SK-N-SH (cell line): ENCODE results near the gene TFCP2. TPM values are rescaled to one million over a fixed set of nuclear protein-coding genes. Genes with fewer than 3 reads are reported as not detected.

ENCODE experiments used
- CTCF ChIA-PET: fragments of 300-600, 350-600 bp; formaldehyde crosslinking; extraction: SDS; loops from one replicate; lab custom pipeline; 2021; lab: Yijun Ruan, JAX
- POLR2A ChIA-PET: fragments of 350-600 bp; sonication (Branson Sonifier 250); formaldehyde crosslinking; extraction: SDS; loops from one replicate; lab custom pipeline; 2020; ENCODE audit warnings: antibody characterized with exemption, inconsistent platforms; lab: Yijun Ruan, JAX
- DNase-seq: peaks from one replicate; pipeline ENCODE4 v3.0.0; 2012
- H2AFZ ChIP-seq: fragments of 200-600 bp; sonication (generic); 2 replicates; pipeline ENCODE4 v1.8.1; 2016; ENCODE audit warnings: antibody characterized with exemption, mild to moderate bottlenecking, low read depth
- H3F3A ChIP-seq: fragments of 200-600 bp; sonication (generic); replicated peaks from 2 replicates; pipeline ENCODE3; 2016; ENCODE audit warnings: antibody characterized with exemption, mild to moderate bottlenecking; ENCODE audit not compliant: insufficient read depth
- H3K27ac ChIP-seq, 2 experiments: fragments of 200-500 bp in 1 of 2; fragments of 200-600 bp in 1 of 2; sonication (Bioruptor generic) in 1 of 2; sonication (generic), shearing (Covaris generic) in 1 of 2; 2 replicates each; pipeline versions ENCODE4 v1.5.1 to v1.6.1; 2014 to 2016; ENCODE audit warnings: low read depth in 2 of 2, inconsistent platforms in 1 of 2, low read length in 1 of 2, mild to moderate bottlenecking in 1 of 2, mixed read lengths in 1 of 2
- H3K27me3 ChIP-seq: fragments of 200-600 bp; sonication (generic), shearing (Covaris generic); 2 replicates; pipeline ENCODE4 v1.6.1; 2016; ENCODE audit warnings: mixed run types; ENCODE audit not compliant: insufficient read depth
- H3K36me3 ChIP-seq, 2 experiments: fragments of 200-500 bp in 1 of 2; fragments of 200-600 bp in 1 of 2; sonication (Bioruptor generic) in 1 of 2; sonication (generic) in 1 of 2; replicated peaks in 1 of 2; 2 replicates each; pipeline versions ENCODE3 to v1.5.1; 2014 to 2016; ENCODE audit warnings: low read length in 1 of 2, mild to moderate bottlenecking in 1 of 2; ENCODE audit not compliant: insufficient read depth in 2 of 2, control insufficient read depth in 1 of 2
- H3K4me1 ChIP-seq, 2 experiments: fragments of 200-500 bp in 1 of 2; fragments of 200-600 bp in 1 of 2; sonication (Bioruptor generic) in 1 of 2; sonication (generic), shearing (Covaris generic) in 1 of 2; 2 replicates each; pipeline versions ENCODE4 v1.5.1 to v1.6.1; 2014 to 2016; ENCODE audit warnings: low read depth in 1 of 2, low read length in 1 of 2, mixed run types in 1 of 2; ENCODE audit not compliant: insufficient read depth in 2 of 2, control insufficient read depth in 1 of 2
- H3K4me2 ChIP-seq: fragments of 200-600 bp; sonication (generic), shearing (Covaris generic); 2 replicates; pipeline ENCODE4 v1.6.1; 2017; ENCODE audit warnings: mixed run types
- H3K4me3 ChIP-seq, 2 experiments: fragments of 200-500 bp in 1 of 2; fragments of 200-600 bp in 1 of 2; sonication (Bioruptor generic) in 1 of 2; sonication (generic), shearing (Covaris generic) in 1 of 2; 2 replicates each; pipeline versions ENCODE4 v1.5.1 to v1.8.1; 2014 to 2016; ENCODE audit warnings: low read depth in 2 of 2, inconsistent platforms in 1 of 2, low read length in 1 of 2, mild to moderate bottlenecking in 1 of 2, mixed read lengths in 1 of 2, moderate library complexity in 1 of 2
- H3K79me2 ChIP-seq: fragments of 200-600 bp; sonication (generic); 2 replicates; pipeline ENCODE4 v1.8.1; 2017; ENCODE audit warnings: mild to moderate bottlenecking; ENCODE audit not compliant: insufficient read depth
- H3K9ac ChIP-seq: fragments of 200-600 bp; sonication (generic); 2 replicates; pipeline ENCODE4 v1.6.1; 2017; ENCODE audit warnings: mixed run types
- H3K9me2 ChIP-seq: fragments of 200-600 bp; sonication (generic); 2 replicates; pipeline ENCODE4 v1.6.1; 2017; ENCODE audit warnings: mixed run types
- H3K9me3 ChIP-seq: fragments of 200-600 bp; sonication (generic); 2 replicates; pipeline ENCODE4 v1.6.1; 2017; ENCODE audit warnings: mixed run types, mild to moderate bottlenecking, moderate library complexity
- H4K20me1 ChIP-seq: fragments of 200-600 bp; sonication (generic); 2 replicates; pipeline ENCODE4 v1.6.1; 2017; ENCODE audit warnings: mild to moderate bottlenecking, mixed run types; ENCODE audit not compliant: insufficient read depth
- FOXM1 ChIP-seq: IDR thresholded peaks from 2 replicates; pipeline ENCODE4 v1.4.0; 2012; ENCODE audit warnings: low read depth, mild to moderate bottlenecking
- JUND ChIP-seq: IDR thresholded peaks from 2 replicates; pipeline ENCODE4 v1.4.0; 2012
- POLR2AphosphoS5 ChIP-seq: IDR thresholded peaks from 2 replicates; pipeline ENCODE4 v1.6.1; 2012; ENCODE audit warnings: low read depth, low read length
- RAD21 ChIP-seq: IDR thresholded peaks from 2 replicates; pipeline ENCODE4 v1.6.1; 2012; ENCODE audit warnings: mild to moderate bottlenecking, low read length
- RCOR1 ChIP-seq: fragments of 150-350 bp; IDR thresholded peaks from 2 replicates; pipeline ENCODE4 v1.6.1; 2017; ENCODE audit warnings: antibody characterized with exemption, low read length
- RXRA ChIP-seq: IDR thresholded peaks from 2 replicates; pipeline ENCODE4 v1.4.0; 2012; ENCODE audit warnings: low read depth, mild to moderate bottlenecking, borderline replicate concordance
- SMC3 ChIP-seq: IDR thresholded peaks from 2 replicates; pipeline ENCODE4 v1.6.1; 2012; ENCODE audit warnings: low read depth, low read length, improper control_type of control experiment
- WGBS: methylation state at CpG from one replicate; pipeline ENCODE4 v1.1.6; 2017; ENCODE audit warnings: low lambda C conversion rate; 5-methylcytosine and 5-hydroxymethylcytosine counted together
- polyA plus RNA-seq, 3 experiments: library from polyadenylated mRNA; depleted of rRNA; stranded (reverse); fragments of >200 nt; gene quantifications; 2 replicates each; pipeline ENCODE4 v1.2.3, GENCODE V29; 2012
- TF ChIP-seq, protein P1 (sequence below): IDR thresholded peaks from 2 replicates; pipeline ENCODE4 v1.6.1; 2012; ENCODE audit warnings: mild to moderate bottlenecking, low read depth, low read length, moderate library complexity
- TF ChIP-seq, protein P2 (sequence below): fragments of 200-600 bp; sonication (generic); IDR thresholded peaks from 2 replicates; pipeline ENCODE4 v1.6.1; 2017; ENCODE audit warnings: antibody characterized with exemption, mild to moderate bottlenecking, moderate library complexity
- TF ChIP-seq, protein P3 (sequence below): fragments of 150-350 bp; IDR thresholded peaks from 2 replicates; pipeline ENCODE4 v1.6.1; 2016; ENCODE audit warnings: mild to moderate bottlenecking, low read depth, low read length
- TF ChIP-seq, protein P4 (sequence below): IDR thresholded peaks from 2 replicates; pipeline ENCODE4 v1.4.0; 2012; ENCODE audit warnings: low read depth, borderline replicate concordance

Gene TFCP2
- polyA plus RNA-seq, 1 of the 3 experiments (the other 2 are of a cell fraction) = 18.1 TPM

DNA sequence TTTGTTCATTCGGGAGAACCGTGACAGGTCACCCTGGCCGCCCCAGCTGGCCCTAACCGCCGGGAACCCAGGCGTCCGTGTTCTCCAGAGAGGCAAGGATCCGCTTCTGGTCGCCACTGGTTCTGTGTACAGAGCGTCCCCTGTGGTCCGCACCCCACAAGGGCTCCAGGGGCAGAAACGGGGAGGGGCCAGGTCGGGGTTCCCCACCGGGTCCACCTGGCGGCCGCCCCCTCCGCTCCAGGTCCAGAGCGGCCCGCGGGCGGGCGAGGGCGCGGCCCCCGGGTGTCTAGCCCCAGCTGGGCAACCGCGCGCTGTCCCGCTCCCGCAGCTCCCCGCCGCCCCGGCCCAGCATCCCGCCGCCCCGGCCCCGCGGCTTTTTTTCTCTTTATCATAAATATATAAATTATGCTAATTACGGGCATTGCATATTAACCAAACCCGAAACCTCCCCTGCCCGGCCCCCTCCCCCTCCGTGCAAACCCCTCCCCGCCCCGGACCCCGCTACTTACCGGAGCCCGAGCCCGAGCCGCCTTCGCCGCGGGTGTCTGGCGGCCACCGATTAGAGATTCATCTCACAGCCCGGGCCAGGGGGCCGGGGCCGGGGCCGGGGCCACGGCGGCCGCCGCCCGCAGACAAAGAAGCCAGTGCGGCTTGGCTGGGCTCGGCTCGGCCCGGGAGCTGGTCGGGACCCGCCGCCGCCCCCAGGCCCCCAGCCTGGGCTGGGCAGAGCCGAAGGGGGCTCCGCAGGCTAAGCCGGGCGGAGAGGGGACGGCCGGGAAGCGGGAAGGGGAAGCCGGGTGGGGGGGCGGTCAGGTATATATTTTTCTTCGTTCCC is 44.4 kb upstream of the TFCP2 start:
- DNase-seq = peak; percentile 90
- Histone ChIP-seq H3K27ac (peak overlapping the region; percentile 52 to 72; a peak in 3 of 4 replicates), H3K27me3 (no peaks in the 10 kb centered on the region)
- TF ChIP-seq SMC3 (0 out of 2 replicates have a peak, but pooled peaks have one; percentile 20), FOXM1 (no peak), RAD21 (peak; percentile 45)
- TF ChIP-seq, protein P1, sequence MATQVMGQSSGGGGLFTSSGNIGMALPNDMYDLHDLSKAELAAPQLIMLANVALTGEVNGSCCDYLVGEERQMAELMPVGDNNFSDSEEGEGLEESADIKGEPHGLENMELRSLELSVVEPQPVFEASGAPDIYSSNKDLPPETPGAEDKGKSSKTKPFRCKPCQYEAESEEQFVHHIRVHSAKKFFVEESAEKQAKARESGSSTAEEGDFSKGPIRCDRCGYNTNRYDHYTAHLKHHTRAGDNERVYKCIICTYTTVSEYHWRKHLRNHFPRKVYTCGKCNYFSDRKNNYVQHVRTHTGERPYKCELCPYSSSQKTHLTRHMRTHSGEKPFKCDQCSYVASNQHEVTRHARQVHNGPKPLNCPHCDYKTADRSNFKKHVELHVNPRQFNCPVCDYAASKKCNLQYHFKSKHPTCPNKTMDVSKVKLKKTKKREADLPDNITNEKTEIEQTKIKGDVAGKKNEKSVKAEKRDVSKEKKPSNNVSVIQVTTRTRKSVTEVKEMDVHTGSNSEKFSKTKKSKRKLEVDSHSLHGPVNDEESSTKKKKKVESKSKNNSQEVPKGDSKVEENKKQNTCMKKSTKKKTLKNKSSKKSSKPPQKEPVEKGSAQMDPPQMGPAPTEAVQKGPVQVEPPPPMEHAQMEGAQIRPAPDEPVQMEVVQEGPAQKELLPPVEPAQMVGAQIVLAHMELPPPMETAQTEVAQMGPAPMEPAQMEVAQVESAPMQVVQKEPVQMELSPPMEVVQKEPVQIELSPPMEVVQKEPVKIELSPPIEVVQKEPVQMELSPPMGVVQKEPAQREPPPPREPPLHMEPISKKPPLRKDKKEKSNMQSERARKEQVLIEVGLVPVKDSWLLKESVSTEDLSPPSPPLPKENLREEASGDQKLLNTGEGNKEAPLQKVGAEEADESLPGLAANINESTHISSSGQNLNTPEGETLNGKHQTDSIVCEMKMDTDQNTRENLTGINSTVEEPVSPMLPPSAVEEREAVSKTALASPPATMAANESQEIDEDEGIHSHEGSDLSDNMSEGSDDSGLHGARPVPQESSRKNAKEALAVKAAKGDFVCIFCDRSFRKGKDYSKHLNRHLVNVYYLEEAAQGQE = no peak
- TF ChIP-seq, protein P2, sequence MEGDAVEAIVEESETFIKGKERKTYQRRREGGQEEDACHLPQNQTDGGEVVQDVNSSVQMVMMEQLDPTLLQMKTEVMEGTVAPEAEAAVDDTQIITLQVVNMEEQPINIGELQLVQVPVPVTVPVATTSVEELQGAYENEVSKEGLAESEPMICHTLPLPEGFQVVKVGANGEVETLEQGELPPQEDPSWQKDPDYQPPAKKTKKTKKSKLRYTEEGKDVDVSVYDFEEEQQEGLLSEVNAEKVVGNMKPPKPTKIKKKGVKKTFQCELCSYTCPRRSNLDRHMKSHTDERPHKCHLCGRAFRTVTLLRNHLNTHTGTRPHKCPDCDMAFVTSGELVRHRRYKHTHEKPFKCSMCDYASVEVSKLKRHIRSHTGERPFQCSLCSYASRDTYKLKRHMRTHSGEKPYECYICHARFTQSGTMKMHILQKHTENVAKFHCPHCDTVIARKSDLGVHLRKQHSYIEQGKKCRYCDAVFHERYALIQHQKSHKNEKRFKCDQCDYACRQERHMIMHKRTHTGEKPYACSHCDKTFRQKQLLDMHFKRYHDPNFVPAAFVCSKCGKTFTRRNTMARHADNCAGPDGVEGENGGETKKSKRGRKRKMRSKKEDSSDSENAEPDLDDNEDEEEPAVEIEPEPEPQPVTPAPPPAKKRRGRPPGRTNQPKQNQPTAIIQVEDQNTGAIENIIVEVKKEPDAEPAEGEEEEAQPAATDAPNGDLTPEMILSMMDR = peak; percentile 44
- TF ChIP-seq, all 33 proteins: peak for 3
- H3K9me2 ChIP-seq = no peaks in the 10 kb centered on the region
- WGBS = 2% methylated on average over 43 of the region's 81 CpGs
- POLR2A ChIA-PET = interaction anchor here (0.5 to 1.6 kb wide), 6 partner anchors 11 to 134 kb away, joined by 3 to 13 read pairs (median 6); partner anchors contain the start of genes CSRNP2 and DAZAP2
- no peaks in the 10 kb centered on the region for H3K9me3 ChIP-seq
- peaks cover 25% of the 10 kb centered on the region for H3F3A ChIP-seq
- H3K79me2 ChIP-seq = no peaks in the 10 kb centered on the region
- peaks cover 0 to 8% of the 10 kb centered on the region in 2 experiments; a peak in 1 of 4 replicates for H3K4me1 ChIP-seq
- H4K20me1 ChIP-seq = no peaks in the 10 kb centered on the region
- H3K4me2 ChIP-seq = peak overlapping the region; percentile 88
- peak overlapping the region; percentile 88 for H3K9ac ChIP-seq
- H2AFZ ChIP-seq = peak overlapping the region; percentile 86
- H3K4me3 ChIP-seq = peak overlapping the region; percentile 58 to 65
- CTCF ChIA-PET = interaction anchor here (0.6 to 3.1 kb wide), 16 partner anchors 10 to 224 kb away, joined by 3 to 15 read pairs (median 3); partner anchors contain the start of genes DAZAP2, LETMD1 and SMAGP
- no peaks in the 10 kb centered on the region for H3K36me3 ChIP-seq

DNA sequence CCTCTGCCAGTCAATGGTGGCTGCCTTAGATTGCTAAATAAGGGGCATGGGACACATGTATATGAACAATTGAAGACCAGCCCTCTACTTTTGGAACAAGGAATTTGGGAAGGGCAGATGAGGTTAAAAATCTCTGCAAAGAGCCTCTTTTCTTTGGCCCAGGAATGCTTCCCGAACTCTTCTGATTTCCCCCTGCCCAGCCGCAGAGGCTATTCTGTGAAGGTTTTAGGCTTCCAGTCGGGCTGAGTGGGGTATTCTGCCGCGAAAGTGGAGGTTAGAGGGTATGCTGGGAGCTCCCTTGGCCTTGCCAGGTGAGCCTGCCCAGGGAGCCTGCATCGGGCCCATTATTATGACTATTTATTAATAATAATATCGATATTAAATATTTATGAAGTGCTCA is 43.7 kb upstream of the TFCP2 start:
- Histone ChIP-seq H3K79me2 (no peaks in the 10 kb centered on the region), H3F3A (peaks cover 25% of the 10 kb centered on the region), H4K20me1 (no peaks in the 10 kb centered on the region), H3K4me2 (peak overlapping the region; percentile 88), H3K27ac (no peak overlapping the region; a peak in 1 of 4 replicates), H3K4me1 (peaks cover 0 to 8% of the 10 kb centered on the region in 2 experiments; a peak in 1 of 4 replicates), H3K9me3 (no peaks in the 10 kb centered on the region), H2AFZ (peak overlapping the region; percentile 29; the same call in 1 of the 2 replicates), H3K9ac (peak overlapping the region; percentile 88; the same call in 1 of the 2 replicates), H3K36me3 (no peaks in the 10 kb centered on the region), H3K9me2 (no peaks in the 10 kb centered on the region), H3K4me3 (peak overlapping the region; percentile 58 to 65), H3K27me3 (no peaks in the 10 kb centered on the region)
- WGBS = 38% methylated on average over 3 of the region's 7 CpGs
- CTCF ChIA-PET = interaction anchor here (0.9 to 3.1 kb wide), 6 partner anchors 15 to 46 kb away, joined by 3 to 15 read pairs (median 4); partner anchors contain the start of gene DAZAP2
- POLR2A ChIA-PET = interaction anchor here (0.5 to 1.2 kb wide), 2 partner anchors 33 to 70 kb away, joined by 3 read pairs; no protein-coding TSS in a partner anchor
- DNase-seq = no peak
- TF ChIP-seq, protein P3, sequence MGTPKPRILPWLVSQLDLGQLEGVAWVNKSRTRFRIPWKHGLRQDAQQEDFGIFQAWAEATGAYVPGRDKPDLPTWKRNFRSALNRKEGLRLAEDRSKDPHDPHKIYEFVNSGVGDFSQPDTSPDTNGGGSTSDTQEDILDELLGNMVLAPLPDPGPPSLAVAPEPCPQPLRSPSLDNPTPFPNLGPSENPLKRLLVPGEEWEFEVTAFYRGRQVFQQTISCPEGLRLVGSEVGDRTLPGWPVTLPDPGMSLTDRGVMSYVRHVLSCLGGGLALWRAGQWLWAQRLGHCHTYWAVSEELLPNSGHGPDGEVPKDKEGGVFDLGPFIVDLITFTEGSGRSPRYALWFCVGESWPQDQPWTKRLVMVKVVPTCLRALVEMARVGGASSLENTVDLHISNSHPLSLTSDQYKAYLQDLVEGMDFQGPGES = no peak
- TF ChIP-seq JUND = no peak
- no peak for TF ChIP-seq POLR2AphosphoS5
- TF ChIP-seq RAD21 = no peak
- TF ChIP-seq, protein P4, sequence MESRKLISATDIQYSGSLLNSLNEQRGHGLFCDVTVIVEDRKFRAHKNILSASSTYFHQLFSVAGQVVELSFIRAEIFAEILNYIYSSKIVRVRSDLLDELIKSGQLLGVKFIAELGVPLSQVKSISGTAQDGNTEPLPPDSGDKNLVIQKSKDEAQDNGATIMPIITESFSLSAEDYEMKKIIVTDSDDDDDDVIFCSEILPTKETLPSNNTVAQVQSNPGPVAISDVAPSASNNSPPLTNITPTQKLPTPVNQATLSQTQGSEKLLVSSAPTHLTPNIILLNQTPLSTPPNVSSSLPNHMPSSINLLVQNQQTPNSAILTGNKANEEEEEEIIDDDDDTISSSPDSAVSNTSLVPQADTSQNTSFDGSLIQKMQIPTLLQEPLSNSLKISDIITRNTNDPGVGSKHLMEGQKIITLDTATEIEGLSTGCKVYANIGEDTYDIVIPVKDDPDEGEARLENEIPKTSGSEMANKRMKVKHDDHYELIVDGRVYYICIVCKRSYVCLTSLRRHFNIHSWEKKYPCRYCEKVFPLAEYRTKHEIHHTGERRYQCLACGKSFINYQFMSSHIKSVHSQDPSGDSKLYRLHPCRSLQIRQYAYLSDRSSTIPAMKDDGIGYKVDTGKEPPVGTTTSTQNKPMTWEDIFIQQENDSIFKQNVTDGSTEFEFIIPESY = no peak
- no peak for TF ChIP-seq RXRA
- TF ChIP-seq RCOR1 = no peak
- TF ChIP-seq SMC3 = no peak
